Activated naive CD4-positive, alpha-beta T cell treated with anti-CD3 and anti-CD28 coated beads, Interleukin-2, amount 10 ng/mL, durations not matched to agents 7 days and 5 days (primary cell): Measurements from ENCODE around the gene MPIG6B.

ENCODE experiments used
- CTCF ChIA-PET: fragments of 350-600 bp; sonication (Branson Sonifier 250); formaldehyde crosslinking; loops from one replicate; lab custom pipeline; 2021; ENCODE audit warnings: antibody characterized with exemption; lab: Charles Lee
- DNase-seq: peaks from one replicate; pipeline ENCODE4 v3.0.0-alpha.2; 2020
- H3K27ac Mint-ChIP-seq: one replicate; pipeline ENCODE4 v1.8.0; 2021; ENCODE audit warnings: mild to moderate bottlenecking, moderate library complexity, mixed read lengths
- H3K27me3 Mint-ChIP-seq: one replicate; pipeline ENCODE4 v1.8.0; 2021; ENCODE audit warnings: mild to moderate bottlenecking, mixed read lengths
- H3K36me3 Mint-ChIP-seq: one replicate; pipeline ENCODE4 v1.8.0; 2021; ENCODE audit warnings: mixed read lengths
- H3K4me1 Mint-ChIP-seq: one replicate; pipeline ENCODE4 v1.8.0; 2021; ENCODE audit warnings: mixed read lengths
- H3K4me3 Mint-ChIP-seq: one replicate; pipeline ENCODE4 v1.8.0; 2021; ENCODE audit warnings: mild to moderate bottlenecking, moderate library complexity, mixed read lengths
- H3K9me3 Mint-ChIP-seq: one replicate; pipeline ENCODE4 v1.8.0; 2021; ENCODE audit warnings: mixed read lengths

Gene MPIG6B

DNA sequence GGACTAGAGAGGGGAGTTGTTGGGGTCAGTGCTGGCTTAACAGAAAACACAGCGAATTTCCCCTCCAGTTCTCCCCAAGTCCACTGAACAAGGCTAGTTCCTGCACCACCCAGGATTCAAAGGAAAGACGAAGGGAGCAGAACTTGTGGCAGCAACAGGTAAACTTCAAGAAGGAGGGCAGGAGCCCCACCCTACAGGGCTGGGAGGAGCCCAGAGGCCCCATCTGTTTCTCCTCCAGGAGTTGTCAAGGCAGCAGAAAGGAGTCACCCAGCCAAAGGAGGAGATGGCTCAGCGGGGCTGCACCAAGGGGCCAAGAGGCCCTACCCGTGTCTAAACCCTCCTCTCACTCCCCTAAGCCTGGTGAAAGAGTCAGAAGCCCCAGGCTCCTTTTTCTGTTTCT, 41.0 kb downstream of the MPIG6B start:
- no peaks in the 10 kb centered on the region for H3K9me3 Mint-ChIP-seq
- no peaks in the 10 kb centered on the region for H3K27me3 Mint-ChIP-seq
- no peak overlapping the region for H3K4me3 Mint-ChIP-seq
- H3K36me3 Mint-ChIP-seq = peaks cover 34% of the 10 kb centered on the region
- no peak overlapping the region for H3K27ac Mint-ChIP-seq
- CTCF ChIA-PET = no interaction called here
- H3K4me1 Mint-ChIP-seq = peaks cover 30% of the 10 kb centered on the region
- DNase-seq = no peak

- Mint-ChIP-seq H3K27ac (no peak overlapping the region), H3K27me3 (no peaks in the 10 kb centered on the region), H3K9me3 (no peaks in the 10 kb centered on the region), H3K4me1 (peaks cover 42% of the 10 kb centered on the region), H3K36me3 (peaks cover 27% of the 10 kb centered on the region), H3K4me3 (no peak overlapping the region)
- no peak for DNase-seq
- CTCF ChIA-PET = interaction anchor here (0.9 kb wide), 1 partner anchor 13 kb away, joined by 3 read pairs; no protein-coding TSS in a partner anchor
Observed at GRCh38 chr6:31765559-31765909, 42.4 kb downstream of the MPIG6B start.

- Mint-ChIP-seq H3K4me1 (peaks cover 48% of the 10 kb centered on the region), H3K27ac (peak overlapping the region; percentile 49), H3K27me3 (no peaks in the 10 kb centered on the region), H3K4me3 (no peak overlapping the region), H3K9me3 (no peaks in the 10 kb centered on the region), H3K36me3 (peaks cover 21% of the 10 kb centered on the region)
- CTCF ChIA-PET = interaction anchor here (0.9 kb wide), 1 partner anchor 12 kb away, joined by 3 read pairs; no protein-coding TSS in a partner anchor
- DNase-seq = no peak
Observed at GRCh38 chr6:31765910-31766794, 43.0 kb downstream of the MPIG6B start.

DNA sequence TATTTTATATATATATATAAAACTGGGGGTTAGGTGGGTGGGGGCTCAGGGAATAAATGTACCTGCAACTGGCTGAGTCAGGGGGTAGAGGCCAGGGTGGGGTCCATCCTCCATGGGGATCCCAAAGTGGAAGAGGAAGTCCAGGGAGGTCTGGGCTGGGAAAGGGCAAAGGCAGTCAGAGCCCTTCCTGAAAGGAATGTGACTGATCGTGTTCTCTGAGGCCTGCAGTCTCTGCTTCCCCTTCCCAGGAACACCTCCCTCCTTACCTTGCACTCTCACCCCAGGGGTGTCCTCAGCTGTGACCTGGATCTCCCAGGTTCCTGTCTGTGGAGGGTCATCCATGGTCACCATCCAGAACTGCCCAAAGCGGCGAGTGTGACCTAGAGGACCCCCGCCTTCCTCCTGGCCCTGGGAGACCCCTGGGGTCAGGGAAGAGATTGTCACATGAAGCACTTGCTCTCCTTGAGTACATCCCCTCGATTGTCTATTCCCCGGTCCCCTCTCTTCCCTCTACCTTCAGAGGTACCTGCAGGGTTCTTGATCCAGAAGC, 44.0 kb downstream of the MPIG6B start:
- Mint-ChIP-seq H3K27me3 (no peaks in the 10 kb centered on the region), H3K4me1 (peaks cover 57% of the 10 kb centered on the region), H3K9me3 (peaks cover 3% of the 10 kb centered on the region), H3K4me3 (no peak overlapping the region), H3K36me3 (peaks cover 20% of the 10 kb centered on the region), H3K27ac (no peak overlapping the region)
- CTCF ChIA-PET = no interaction called here
- no peak for DNase-seq

DNA sequence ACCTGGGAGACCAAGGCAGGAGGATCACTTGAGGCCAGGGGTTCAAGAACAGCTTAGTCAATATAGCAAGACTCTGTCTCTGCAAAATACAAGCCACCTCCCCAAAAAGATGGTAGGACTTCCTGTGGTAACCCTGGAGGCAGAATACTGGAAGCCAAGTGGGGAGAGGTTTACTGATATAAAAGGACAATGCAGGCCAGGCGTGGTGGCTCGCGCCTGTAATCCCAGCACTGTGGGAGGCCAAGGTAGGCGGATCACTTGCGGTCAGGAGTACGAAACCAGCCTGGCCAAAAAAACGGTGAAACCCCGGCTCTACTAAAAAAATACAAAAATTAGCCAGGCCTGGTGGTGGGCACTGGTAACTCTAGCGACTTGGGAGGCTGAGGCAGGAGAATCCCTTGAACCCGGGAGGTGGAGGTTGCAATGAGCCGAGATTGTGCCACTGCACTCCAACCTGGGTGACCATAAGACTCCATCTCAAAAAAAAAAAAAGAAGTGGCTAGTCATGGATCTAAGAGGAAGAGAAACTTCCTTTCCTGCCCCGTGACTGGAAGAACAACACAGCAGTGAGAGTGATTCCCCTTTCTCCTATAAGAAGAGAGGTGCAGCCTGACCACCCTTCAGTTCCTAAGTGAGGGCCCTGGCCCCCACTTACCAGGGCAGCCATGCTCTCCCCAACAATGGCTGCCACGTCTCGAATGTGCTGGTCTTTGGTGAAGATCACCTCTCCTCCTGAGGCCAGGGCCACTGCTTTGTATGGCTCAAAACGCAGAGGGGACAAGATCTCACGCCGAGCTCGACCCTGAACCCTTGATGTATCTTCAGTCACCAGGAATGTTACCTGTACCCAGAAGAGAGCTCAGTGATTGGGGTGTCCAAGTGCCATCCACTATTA, 45.4 kb downstream of the MPIG6B start:
- Mint-ChIP-seq H3K4me1 (peaks cover 64% of the 10 kb centered on the region), H3K9me3 (peaks cover 3% of the 10 kb centered on the region), H3K27ac (peak overlapping the region; percentile 52), H3K36me3 (peaks cover 13% of the 10 kb centered on the region), H3K4me3 (no peak overlapping the region), H3K27me3 (no peaks in the 10 kb centered on the region)
- CTCF ChIA-PET = interaction anchor here (0.8 to 2.7 kb wide), 16 partner anchors 9 to 116 kb away, joined by 3 to 23 read pairs (median 8); partner anchors contain the start of genes BAG6, CLIC1, DDAH2 and LY6G5C
- DNase-seq = no peak

- Mint-ChIP-seq H3K4me3 (no peak overlapping the region), H3K27ac (peak overlapping the region; percentile 61), H3K27me3 (no peaks in the 10 kb centered on the region), H3K9me3 (peaks cover 3% of the 10 kb centered on the region), H3K36me3 (peaks cover 9% of the 10 kb centered on the region), H3K4me1 (peaks cover 52% of the 10 kb centered on the region)
- peak; percentile 86 for DNase-seq
- CTCF ChIA-PET = interaction anchor here (0.7 to 2.7 kb wide), 31 partner anchors 10 to 117 kb away, joined by 3 to 23 read pairs (median 5); partner anchors contain the start of genes ABHD16A, BAG6, CLIC1 and DDAH2
Observed at GRCh38 chr6:31769684-31770371, 46.7 kb downstream of the MPIG6B start.

DNA sequence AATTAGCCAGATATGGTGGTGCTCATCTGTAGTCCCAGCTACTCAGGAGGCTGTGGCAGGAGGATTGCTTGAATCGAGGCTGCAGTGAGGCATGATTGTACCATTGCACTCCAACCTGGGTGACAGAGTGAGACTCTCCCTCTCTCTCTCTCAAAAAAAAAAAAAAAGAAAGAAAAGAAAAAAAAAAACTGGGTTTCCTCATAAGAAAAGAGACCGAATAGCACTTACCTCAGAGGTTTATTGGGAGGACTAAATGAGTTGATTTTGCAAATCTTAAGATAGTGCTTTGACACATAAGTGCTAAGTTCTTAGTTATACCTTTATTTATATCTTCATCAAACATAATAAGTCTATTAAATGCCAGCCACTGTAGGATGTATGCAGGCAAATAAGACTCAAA, 47.7 kb downstream of the MPIG6B start:
- peaks cover 62% of the 10 kb centered on the region for H3K4me1 Mint-ChIP-seq
- peaks cover 7% of the 10 kb centered on the region for H3K36me3 Mint-ChIP-seq
- CTCF ChIA-PET = interaction anchor here (0.7 to 2.7 kb wide), 11 partner anchors 20 to 118 kb away, joined by 3 to 13 read pairs (median 7); partner anchors contain the start of genes BAG6, LY6G6C and VARS1
- H3K27me3 Mint-ChIP-seq = peaks cover 5% of the 10 kb centered on the region
- no peak overlapping the region for H3K4me3 Mint-ChIP-seq
- H3K9me3 Mint-ChIP-seq = peaks cover 3% of the 10 kb centered on the region
- peak overlapping the region; percentile 39 for H3K27ac Mint-ChIP-seq
- DNase-seq = no peak

GRCh38 chr6:31771992-31772358, 48.8 kb downstream of the MPIG6B start:
- peaks cover 7% of the 10 kb centered on the region for H3K36me3 Mint-ChIP-seq
- peaks cover 5% of the 10 kb centered on the region for H3K27me3 Mint-ChIP-seq
- CTCF ChIA-PET = interaction anchor here (3.0 kb wide), 1 partner anchor 33 kb away, joined by 9 read pairs; the partner anchor contains the start of gene MSH5
- peaks cover 74% of the 10 kb centered on the region for H3K4me1 Mint-ChIP-seq
- H3K27ac Mint-ChIP-seq = peak overlapping the region; percentile 80
- H3K4me3 Mint-ChIP-seq = no peak overlapping the region
- DNase-seq = no peak
- peaks cover 3% of the 10 kb centered on the region for H3K9me3 Mint-ChIP-seq

- Mint-ChIP-seq H3K27me3 (peaks cover 5% of the 10 kb centered on the region), H3K36me3 (peaks cover 13% of the 10 kb centered on the region), H3K4me3 (no peak overlapping the region), H3K4me1 (peaks cover 62% of the 10 kb centered on the region), H3K9me3 (peaks cover 3% of the 10 kb centered on the region), H3K27ac (no peak overlapping the region)
- CTCF ChIA-PET = interaction anchor here (2.5 kb wide), 1 partner anchor 15 kb away, joined by 11 read pairs; no protein-coding TSS in a partner anchor
- DNase-seq = no peak
Observed at GRCh38 chr6:31775184-31775583, 52.0 kb downstream of the MPIG6B start.

DNA sequence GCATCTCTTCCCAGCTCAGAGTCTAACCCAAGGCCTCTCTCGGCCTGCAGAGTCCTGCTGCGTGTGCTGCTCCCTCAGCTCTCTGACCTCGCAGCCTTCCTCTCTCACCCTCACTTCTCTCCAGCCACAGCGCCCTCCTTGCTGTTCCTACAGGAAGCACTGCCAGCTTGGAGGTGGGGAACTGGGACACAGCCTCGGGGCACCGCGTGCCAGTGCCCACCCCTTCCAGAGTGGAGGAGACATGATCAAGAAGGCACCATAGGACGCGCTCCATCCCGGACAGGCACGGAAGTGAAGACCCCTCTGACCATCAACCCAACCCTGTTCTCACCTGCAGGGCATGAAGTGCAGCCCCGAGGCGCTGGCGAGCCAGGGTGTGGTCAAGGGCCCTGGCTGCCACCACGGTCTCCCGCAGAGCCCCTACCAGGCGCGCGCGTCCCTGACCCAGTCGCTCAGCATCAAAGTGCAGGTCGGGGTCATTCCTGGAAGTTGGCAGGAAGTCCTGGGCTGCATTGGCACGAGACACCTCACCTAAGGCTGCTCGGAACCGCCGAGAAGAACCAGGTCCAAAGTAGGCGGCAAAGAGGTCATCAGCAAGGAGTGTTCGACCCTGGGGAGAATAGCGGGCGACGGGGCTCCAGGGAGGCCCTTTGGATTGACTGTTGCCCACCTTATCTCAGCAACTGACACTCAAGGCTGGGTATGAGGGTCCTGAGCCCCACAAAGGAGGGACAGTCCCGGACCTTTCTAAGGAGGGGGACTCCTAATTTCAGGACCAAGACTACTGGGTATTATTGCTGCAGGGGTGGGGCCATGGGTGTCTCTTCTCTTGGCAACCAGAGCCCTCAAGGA, 52.7 kb downstream of the MPIG6B start:
- no peak for DNase-seq
- peaks cover 5% of the 10 kb centered on the region for H3K27me3 Mint-ChIP-seq
- H3K4me1 Mint-ChIP-seq = peaks cover 56% of the 10 kb centered on the region
- peaks cover 3% of the 10 kb centered on the region for H3K9me3 Mint-ChIP-seq
- peak overlapping the region; percentile 70 for H3K27ac Mint-ChIP-seq
- CTCF ChIA-PET = interaction anchor here (2.4 to 2.5 kb wide), 2 partner anchors 14 to 16 kb away, joined by 11 read pairs; no protein-coding TSS in a partner anchor
- peaks cover 18% of the 10 kb centered on the region for H3K36me3 Mint-ChIP-seq
- peak overlapping the region; percentile 28 for H3K4me3 Mint-ChIP-seq
